ENCODE measurements around the gene SLC7A4. TPM values are rescaled to one million over a fixed set of nuclear protein-coding genes. Genes with fewer than 3 reads are reported as not detected.

Gene SLC7A4
- total RNA-seq, 1 donor from 2014 or later, result 0.93 TPM

- H3K4me3 Mint-ChIP-seq (ENCODE audit: unreplicated experiment), result no peak overlapping the region
- H3K4me3 ChIP-seq (ENCODE audit: insufficient read depth, low read depth, low read length), result no peak overlapping the region
- H3K27ac Mint-ChIP-seq (ENCODE audit: unreplicated experiment), result no peak overlapping the region
- DNase-seq (ENCODE audit: low read depth) (no peak), FAIRE-seq (no peak)
- no peaks in the 10 kb centered on the region for H3K36me3 Mint-ChIP-seq (ENCODE audit: low read depth, unreplicated experiment)
- H3K36me3 ChIP-seq (ENCODE audit: insufficient read depth, low read length), result no peaks in the 10 kb centered on the region
- H3K9ac ChIP-seq (ENCODE audit: low read length), result no peak overlapping the region
- no peak overlapping the region for H2AFZ ChIP-seq (ENCODE audit: low read depth, low read length)
- H3K27me3 Mint-ChIP-seq (ENCODE audit: low read depth, unreplicated experiment), result peaks cover 27% of the 10 kb centered on the region
- H3K79me2 ChIP-seq (ENCODE audit: insufficient read depth, low read length), result no peaks in the 10 kb centered on the region
- no peaks in the 10 kb centered on the region for H3K9me3 Mint-ChIP-seq (ENCODE audit: unreplicated experiment)
- H3K27ac ChIP-seq (ENCODE audit: low read depth, low read length), result no peak overlapping the region
- H3K4me2 ChIP-seq (ENCODE audit: low read length), result no peak overlapping the region
- no peaks in the 10 kb centered on the region for H3K9me3 ChIP-seq (ENCODE audit: insufficient read depth, low read depth, low read length)
- H3K4me1 Mint-ChIP-seq (ENCODE audit: low read depth, unreplicated experiment), result peaks cover 16% of the 10 kb centered on the region
- H4K20me1 ChIP-seq (ENCODE audit: insufficient read depth, low read length), result no peaks in the 10 kb centered on the region
- peaks cover 10% of the 10 kb centered on the region for H3K4me1 ChIP-seq (ENCODE audit: insufficient read depth, low read length)
- TF ChIP-seq, protein P1, sequence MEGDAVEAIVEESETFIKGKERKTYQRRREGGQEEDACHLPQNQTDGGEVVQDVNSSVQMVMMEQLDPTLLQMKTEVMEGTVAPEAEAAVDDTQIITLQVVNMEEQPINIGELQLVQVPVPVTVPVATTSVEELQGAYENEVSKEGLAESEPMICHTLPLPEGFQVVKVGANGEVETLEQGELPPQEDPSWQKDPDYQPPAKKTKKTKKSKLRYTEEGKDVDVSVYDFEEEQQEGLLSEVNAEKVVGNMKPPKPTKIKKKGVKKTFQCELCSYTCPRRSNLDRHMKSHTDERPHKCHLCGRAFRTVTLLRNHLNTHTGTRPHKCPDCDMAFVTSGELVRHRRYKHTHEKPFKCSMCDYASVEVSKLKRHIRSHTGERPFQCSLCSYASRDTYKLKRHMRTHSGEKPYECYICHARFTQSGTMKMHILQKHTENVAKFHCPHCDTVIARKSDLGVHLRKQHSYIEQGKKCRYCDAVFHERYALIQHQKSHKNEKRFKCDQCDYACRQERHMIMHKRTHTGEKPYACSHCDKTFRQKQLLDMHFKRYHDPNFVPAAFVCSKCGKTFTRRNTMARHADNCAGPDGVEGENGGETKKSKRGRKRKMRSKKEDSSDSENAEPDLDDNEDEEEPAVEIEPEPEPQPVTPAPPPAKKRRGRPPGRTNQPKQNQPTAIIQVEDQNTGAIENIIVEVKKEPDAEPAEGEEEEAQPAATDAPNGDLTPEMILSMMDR (IDR thresholded peaks at IDR 0.05; ENCODE audit: insufficient read depth, low read depth, low read length), result no peak
- no peak for TF ChIP-seq EZH2 (IDR thresholded peaks at IDR 0.05; ENCODE audit: insufficient read depth, low read length)
- peaks cover 5% of the 10 kb centered on the region for H3K27me3 ChIP-seq (ENCODE audit: insufficient read depth, low read length)
Measured at GRCh38 chr22:21052715-21053459, 20.5 kb upstream of the SLC7A4 start.

DNA sequence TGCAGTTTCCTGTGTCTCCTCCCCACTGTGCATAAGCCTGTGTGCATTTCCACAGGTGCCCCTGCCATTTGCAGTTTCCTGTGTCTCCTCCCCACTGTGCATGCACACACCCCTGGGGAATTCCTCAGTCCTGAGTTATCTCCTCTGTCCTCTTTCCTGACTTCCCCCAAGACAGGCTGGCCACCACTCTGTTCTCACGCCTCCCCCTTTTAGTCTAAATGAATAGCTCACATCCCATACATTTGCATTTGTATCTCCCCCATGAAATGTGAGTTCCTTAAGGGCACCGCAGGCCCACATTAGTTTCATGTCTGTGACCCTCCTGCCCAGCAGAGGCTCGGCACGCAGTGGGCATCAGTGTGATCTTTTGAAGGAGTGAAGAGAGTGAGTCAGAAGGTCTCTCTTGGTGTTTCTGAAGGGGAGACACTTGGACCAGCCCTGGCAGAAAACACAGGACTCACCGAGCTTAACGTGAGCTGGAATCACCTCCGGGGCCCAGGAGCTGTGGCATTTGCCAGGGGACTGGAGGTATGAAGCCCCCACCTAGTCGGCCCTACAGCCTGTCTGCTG lies 19.6 kb upstream of the SLC7A4 start:
- Histone ChIP-seq H3K36me3 (ENCODE audit: insufficient read depth, low read length) (no peaks in the 10 kb centered on the region), H3K9me3 (ENCODE audit: insufficient read depth, low read depth, low read length) (no peaks in the 10 kb centered on the region), H3K27ac (ENCODE audit: low read depth, low read length) (no peak overlapping the region), H3K79me2 (ENCODE audit: insufficient read depth, low read length) (no peaks in the 10 kb centered on the region), H3K9ac (ENCODE audit: low read length) (no peak overlapping the region), H3K4me3 (ENCODE audit: insufficient read depth, low read depth, low read length) (no peak overlapping the region), H4K20me1 (ENCODE audit: insufficient read depth, low read length) (no peaks in the 10 kb centered on the region), H3K4me1 (ENCODE audit: insufficient read depth, low read length) (peaks cover 10% of the 10 kb centered on the region), H2AFZ (ENCODE audit: low read depth, low read length) (no peak overlapping the region), H3K27me3 (ENCODE audit: insufficient read depth, low read length) (peaks cover 3% of the 10 kb centered on the region), H3K4me2 (ENCODE audit: low read length) (no peak overlapping the region)
- DNase-seq (ENCODE audit: low read depth) (no peak), FAIRE-seq (no peak)
- Mint-ChIP-seq H3K27ac (ENCODE audit: unreplicated experiment) (no peak overlapping the region), H3K27me3 (ENCODE audit: low read depth, unreplicated experiment) (peaks cover 25% of the 10 kb centered on the region), H3K9me3 (ENCODE audit: unreplicated experiment) (no peaks in the 10 kb centered on the region), H3K4me3 (ENCODE audit: unreplicated experiment) (no peak overlapping the region), H3K36me3 (ENCODE audit: low read depth, unreplicated experiment) (no peaks in the 10 kb centered on the region), H3K4me1 (ENCODE audit: low read depth, unreplicated experiment) (peaks cover 16% of the 10 kb centered on the region)
- TF ChIP-seq EZH2 (IDR thresholded peaks at IDR 0.05; ENCODE audit: insufficient read depth, low read length), result no peak
- TF ChIP-seq, protein P1 (IDR thresholded peaks at IDR 0.05; ENCODE audit: insufficient read depth, low read depth, low read length), result no peak

All from astrocyte (in vitro differentiated cells and primary cell).